ENCODE results near the gene MROH9. TPM values are rescaled to one million over a fixed set of nuclear protein-coding genes. Genes with fewer than 3 reads are reported as not detected.
A peak's percentile ranks its signal among the peaks of the same experiment; 100 is the strongest.
"Not testable (repeated sequence)": the region's sequence is repeated elsewhere in the genome, so short reads cannot be mapped to it uniquely, and the experiment has no call there.

MROH9 gene
- total and polyA plus RNA-seq, 2 experiments from 2014 or later, result 0.06 TPM; not detected in 1

- H3K36me3 Mint-ChIP-seq (ENCODE audit: low read depth), result peaks cover 11% of the 10 kb centered on the region; the same call in 2 of the 3 replicates
- not testable (repeated sequence) for H3K9me2 ChIP-seq (ENCODE audit: insufficient read depth)
- peaks cover 24% of the 10 kb centered on the region for H3K9me3 Mint-ChIP-seq
Measured at GRCh38 chr1:170924656-170925055, 10.7 kb upstream of the MROH9 start.

GRCh38 chr1:170927955-170928840, 7.1 kb upstream of the MROH9 start:
- Mint-ChIP-seq H3K4me1 (peaks cover 25% of the 10 kb centered on the region), H3K27ac (no peak overlapping the region), H3K4me3 (no peak overlapping the region), H3K27me3 (ENCODE audit: insufficient read depth, low read depth, poor library complexity) (peaks cover 2% of the 10 kb centered on the region), H3K9me3 (no peaks in the 10 kb centered on the region), H3K36me3 (ENCODE audit: low read depth) (no peaks in the 10 kb centered on the region)
- Histone ChIP-seq H3K4me3 (no peak overlapping the region), H3K9me2 (ENCODE audit: insufficient read depth) (peaks cover 7% of the 10 kb centered on the region), H2AFZ (no peak overlapping the region), H3K4me2 (no peak overlapping the region), H3K4me1 (ENCODE audit: insufficient read depth) (peaks cover 6% of the 10 kb centered on the region; the same call in 1 of the 2 replicates), H3K27ac (ENCODE audit: low read depth) (no peak overlapping the region), H4K20me1 (replicated peaks; ENCODE audit: insufficient read depth) (no peaks in the 10 kb centered on the region), H3F3A (replicated peaks; ENCODE audit: low read depth) (no peaks in the 10 kb centered on the region), H3K27me3 (ENCODE audit: insufficient read depth) (no peaks in the 10 kb centered on the region), H3K79me2 (replicated peaks; ENCODE audit: insufficient read depth) (no peaks in the 10 kb centered on the region), H3K36me3 (ENCODE audit: insufficient read depth) (no peaks in the 10 kb centered on the region)
- DNase-seq (ENCODE audit: low spot score) (peak; percentile 24), ATAC-seq (peak; percentile 47)
- TF ChIP-seq JUNB (IDR thresholded peaks at IDR 0.05; ENCODE audit: unreplicated experiment), result no peak
- TF ChIP-seq ZNF331 (CRISPR knock-in tag; IDR thresholded peaks at IDR 0.05; ENCODE audit: low read depth), result no peak
- peak; percentile 30 to 64; a peak in 3 of 4 replicates for TF ChIP-seq CTCF (conservative IDR thresholded peaks at IDR 0.05; ENCODE audit: low read depth in 2 of 2)
- TF ChIP-seq STAT1 (IDR thresholded peaks at IDR 0.05; ENCODE audit: unreplicated experiment), result no peak
- no peak for TF ChIP-seq ZNF114 (CRISPR knock-in tag; IDR thresholded peaks at IDR 0.05)
- TF ChIP-seq CREB1 (CRISPR knock-in tag; IDR thresholded peaks at IDR 0.05; ENCODE audit: low read depth), result no peak
- TF ChIP-seq REST (IDR thresholded peaks at IDR 0.05; ENCODE audit: unreplicated experiment), result no peak
- TF ChIP-seq, protein P1, sequence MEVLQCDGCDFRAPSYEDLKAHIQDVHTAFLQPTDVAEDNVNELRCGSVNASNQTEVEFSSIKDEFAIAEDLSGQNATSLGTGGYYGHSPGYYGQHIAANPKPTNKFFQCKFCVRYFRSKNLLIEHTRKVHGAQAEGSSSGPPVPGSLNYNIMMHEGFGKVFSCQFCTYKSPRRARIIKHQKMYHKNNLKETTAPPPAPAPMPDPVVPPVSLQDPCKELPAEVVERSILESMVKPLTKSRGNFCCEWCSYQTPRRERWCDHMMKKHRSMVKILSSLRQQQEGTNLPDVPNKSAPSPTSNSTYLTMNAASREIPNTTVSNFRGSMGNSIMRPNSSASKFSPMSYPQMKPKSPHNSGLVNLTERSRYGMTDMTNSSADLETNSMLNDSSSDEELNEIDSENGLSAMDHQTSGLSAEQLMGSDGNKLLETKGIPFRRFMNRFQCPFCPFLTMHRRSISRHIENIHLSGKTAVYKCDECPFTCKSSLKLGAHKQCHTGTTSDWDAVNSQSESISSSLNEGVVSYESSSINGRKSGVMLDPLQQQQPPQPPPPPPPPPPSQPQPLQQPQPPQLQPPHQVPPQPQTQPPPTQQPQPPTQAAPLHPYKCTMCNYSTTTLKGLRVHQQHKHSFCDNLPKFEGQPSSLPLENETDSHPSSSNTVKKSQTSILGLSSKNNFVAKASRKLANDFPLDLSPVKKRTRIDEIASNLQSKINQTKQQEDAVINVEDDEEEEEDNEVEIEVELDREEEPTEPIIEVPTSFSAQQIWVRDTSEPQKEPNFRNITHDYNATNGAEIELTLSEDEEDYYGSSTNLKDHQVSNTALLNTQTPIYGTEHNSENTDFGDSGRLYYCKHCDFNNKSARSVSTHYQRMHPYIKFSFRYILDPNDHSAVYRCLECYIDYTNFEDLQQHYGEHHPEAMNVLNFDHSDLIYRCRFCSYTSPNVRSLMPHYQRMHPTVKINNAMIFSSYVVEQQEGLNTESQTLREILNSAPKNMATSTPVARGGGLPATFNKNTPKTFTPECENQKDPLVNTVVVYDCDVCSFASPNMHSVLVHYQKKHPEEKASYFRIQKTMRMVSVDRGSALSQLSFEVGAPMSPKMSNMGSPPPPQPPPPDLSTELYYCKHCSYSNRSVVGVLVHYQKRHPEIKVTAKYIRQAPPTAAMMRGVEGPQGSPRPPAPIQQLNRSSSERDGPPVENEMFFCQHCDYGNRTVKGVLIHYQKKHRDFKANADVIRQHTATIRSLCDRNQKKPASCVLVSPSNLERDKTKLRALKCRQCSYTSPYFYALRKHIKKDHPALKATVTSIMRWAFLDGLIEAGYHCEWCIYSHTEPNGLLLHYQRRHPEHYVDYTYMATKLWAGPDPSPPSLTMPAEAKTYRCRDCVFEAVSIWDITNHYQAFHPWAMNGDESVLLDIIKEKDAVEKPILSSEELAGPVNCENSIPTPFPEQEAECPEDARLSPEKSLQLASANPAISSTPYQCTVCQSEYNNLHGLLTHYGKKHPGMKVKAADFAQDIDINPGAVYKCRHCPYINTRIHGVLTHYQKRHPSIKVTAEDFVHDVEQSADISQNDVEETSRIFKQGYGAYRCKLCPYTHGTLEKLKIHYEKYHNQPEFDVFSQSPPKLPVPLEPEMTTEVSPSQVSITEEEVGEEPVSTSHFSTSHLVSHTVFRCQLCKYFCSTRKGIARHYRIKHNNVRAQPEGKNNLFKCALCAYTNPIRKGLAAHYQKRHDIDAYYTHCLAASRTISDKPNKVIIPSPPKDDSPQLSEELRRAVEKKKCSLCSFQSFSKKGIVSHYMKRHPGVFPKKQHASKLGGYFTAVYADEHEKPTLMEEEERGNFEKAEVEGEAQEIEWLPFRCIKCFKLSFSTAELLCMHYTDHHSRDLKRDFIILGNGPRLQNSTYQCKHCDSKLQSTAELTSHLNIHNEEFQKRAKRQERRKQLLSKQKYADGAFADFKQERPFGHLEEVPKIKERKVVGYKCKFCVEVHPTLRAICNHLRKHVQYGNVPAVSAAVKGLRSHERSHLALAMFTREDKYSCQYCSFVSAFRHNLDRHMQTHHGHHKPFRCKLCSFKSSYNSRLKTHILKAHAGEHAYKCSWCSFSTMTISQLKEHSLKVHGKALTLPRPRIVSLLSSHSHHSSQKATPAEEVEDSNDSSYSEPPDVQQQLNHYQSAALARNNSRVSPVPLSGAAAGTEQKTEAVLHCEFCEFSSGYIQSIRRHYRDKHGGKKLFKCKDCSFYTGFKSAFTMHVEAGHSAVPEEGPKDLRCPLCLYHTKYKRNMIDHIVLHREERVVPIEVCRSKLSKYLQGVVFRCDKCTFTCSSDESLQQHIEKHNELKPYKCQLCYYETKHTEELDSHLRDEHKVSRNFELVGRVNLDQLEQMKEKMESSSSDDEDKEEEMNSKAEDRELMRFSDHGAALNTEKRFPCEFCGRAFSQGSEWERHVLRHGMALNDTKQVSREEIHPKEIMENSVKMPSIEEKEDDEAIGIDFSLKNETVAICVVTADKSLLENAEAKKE (CRISPR knock-in tag; IDR thresholded peaks at IDR 0.05), result no peak

More at GRCh38 chr1:170924656-170925055, 10.7 kb upstream of the MROH9 start:
- H3K4me3 Mint-ChIP-seq; ATAC-seq; H3K27ac ChIP-seq (ENCODE audit: low read depth); H3K27ac Mint-ChIP-seq; H3K27me3 ChIP-seq (ENCODE audit: insufficient read depth); H3K4me3 ChIP-seq; H3K36me3 ChIP-seq (ENCODE audit: insufficient read depth); DNase-seq (ENCODE audit: low spot score); H3K27me3 Mint-ChIP-seq (ENCODE audit: insufficient read depth, low read depth, poor library complexity); H3K79me2 ChIP-seq (replicated peaks; ENCODE audit: insufficient read depth); H3K4me1 ChIP-seq (ENCODE audit: insufficient read depth); H4K20me1 ChIP-seq (replicated peaks; ENCODE audit: insufficient read depth); H3K4me2 ChIP-seq; H3K4me1 Mint-ChIP-seq; H3F3A ChIP-seq (replicated peaks; ENCODE audit: low read depth): not testable (repeated sequence)
- 0 out of 2 replicates have a peak overlapping the region, but pooled peaks have one; percentile 23 for H2AFZ ChIP-seq

All from GM23338 (cell line).